Iris pigment epithelial cell (primary cell): ENCODE data around the gene TMEM151B.

ENCODE experiments used
- DNase-seq: peaks from one replicate; pipeline ENCODE4 v3.0.0-alpha.2; 2011; ENCODE audit warnings: low read depth

TMEM151B gene

DNA sequence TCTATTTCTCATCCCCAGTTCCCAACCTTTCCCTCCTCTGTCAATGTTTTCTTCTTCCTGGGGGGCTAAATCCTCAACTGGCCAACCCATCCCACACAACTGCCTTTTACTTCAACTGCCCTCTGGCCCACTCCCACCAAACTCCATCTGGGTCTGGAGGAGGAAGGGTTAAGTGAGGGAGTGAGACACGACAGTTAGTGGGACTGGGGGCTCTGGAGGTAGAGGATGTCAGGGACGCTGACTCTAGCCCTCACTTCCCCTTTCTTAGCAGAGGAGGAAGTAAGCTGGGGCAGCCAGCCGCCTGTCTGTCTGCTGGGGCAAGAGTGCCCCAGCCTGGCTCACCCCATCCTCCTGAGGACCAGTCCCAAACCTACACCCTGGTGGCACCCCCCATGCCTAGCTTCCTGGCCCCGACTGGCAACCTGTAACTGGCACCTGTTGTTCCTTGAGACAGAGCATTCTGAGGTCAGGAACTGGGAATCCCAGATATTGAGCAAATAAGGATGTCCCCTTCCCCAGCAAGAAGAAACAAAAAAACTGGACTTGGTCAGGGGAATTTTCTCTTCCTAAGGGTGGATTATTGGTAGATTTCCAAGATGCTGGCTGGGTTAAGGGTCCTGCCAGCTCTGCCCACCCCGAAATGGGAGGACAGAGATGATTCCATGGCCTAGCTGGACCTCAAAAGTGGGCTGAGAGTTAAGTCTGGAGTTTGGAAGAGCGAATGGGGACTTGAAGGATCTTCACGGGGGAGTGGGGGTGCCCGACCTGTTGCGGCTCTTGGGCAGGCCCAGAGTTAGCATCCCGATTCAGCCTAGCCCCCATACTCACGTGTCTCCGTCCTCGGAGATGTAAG, 5.9 kb upstream of the TMEM151B start:
- peak; percentile 32 for DNase-seq

DNA sequence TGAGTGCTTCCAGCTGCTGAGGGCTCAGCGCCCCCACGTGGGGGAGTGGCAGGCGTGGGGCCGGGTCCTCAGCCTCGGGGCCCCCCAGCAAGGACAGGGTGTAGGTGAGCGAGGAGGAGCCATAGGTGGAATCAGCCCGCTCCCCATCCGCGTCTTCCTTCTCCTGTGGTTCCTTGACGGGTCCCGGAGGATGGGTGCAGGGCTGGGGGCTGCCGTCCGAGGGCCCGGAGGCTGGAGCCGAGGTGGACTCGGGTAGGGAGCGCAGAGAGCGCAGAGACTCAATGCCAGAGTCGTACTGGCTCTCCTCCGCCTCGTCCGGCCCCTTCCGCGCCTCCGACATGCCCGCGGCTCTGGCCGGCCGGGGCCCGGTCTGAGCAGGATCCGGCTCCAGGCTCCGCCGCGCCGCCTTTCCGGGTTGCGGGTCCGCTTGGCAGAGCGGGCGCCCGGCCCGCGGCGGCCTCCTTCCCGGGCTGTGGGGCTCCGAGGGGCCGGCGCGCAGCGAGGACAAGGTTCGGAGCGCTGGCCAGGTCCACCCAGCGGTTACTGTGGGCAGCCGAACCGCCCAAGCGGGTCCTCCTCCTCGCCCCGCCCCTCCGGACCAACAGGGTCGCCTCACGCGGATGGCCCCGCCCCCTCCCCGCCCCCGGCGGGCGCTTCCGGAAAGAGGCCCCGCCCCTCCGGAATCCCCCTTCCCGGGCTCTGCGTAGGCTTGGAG, 5.1 kb upstream of the TMEM151B start, which contains the start of gene NFKBIE:
Gene NFKBIE, minus strand, starts transcription at position 545 of the 715 bp plus-strand sequence. Its CDS starts 205 bp downstream, at position 340.
- peak; percentile 93 for DNase-seq

DNA sequence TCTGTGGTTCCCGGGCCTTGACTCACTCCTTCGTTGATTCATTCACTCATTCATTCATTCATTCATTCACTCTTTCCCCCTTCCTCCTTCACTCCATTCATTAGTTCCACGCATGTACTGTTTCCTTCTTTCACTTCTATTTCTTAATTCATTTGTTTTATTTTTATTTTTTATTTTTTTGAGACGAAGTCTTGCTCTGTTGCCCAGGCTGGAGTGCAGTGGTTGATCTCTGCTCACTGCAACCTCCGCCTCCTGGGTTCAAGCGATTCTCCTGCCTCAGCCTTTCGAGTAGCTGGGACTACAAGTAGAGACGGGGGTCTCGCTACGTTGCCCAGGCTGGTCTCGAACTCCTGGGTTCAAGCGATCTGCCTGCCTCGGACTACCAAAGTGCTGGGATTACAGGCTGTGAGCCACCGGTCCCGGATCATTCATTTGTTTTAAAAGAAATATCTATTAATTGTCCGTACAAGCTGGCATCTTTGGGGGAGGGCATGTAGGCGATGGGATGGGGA, 4.5 kb upstream of the TMEM151B start:
- DNase-seq: no peak

DNA sequence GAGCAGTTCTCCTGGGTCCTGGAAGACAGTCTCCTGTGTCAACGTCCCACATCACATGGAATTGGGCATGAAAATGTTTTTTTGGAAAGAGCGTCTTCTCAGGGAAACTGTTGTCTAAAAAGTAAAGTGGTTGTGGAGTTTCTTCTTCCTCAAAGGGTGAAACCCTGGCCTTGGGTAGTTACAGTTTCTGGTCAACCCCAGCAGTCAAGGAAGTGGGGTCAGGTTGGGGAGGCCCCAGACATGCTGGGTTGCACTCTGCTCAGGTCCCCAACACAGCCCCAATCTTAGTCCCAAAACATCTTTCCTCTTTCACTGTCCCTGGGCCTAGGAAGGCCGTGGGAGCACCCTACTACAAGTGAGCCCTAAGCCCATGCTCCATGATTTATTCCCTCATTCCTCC, 3.9 kb upstream of the TMEM151B start:
- no peak for DNase-seq

DNA sequence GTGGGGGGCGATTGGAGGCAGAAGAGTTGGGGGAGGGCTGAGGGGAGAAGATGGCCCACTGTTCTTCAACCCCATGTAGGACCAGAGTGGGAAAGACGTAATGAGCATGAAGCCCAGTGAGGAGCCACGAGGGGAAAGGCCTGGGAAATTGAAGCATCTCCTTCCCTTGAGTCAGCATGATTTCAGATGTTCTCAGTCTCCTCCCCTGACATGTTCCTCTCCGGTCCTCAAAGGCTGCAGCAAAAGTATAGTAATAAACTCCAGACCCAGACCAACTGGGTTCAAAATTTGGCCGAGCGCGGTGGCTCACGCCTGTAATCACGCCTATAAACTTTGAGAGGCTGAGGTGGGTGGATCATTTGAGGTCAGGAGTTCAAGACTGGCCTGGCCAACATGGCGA, 3.0 kb upstream of the TMEM151B start:
- no peak for DNase-seq

DNA sequence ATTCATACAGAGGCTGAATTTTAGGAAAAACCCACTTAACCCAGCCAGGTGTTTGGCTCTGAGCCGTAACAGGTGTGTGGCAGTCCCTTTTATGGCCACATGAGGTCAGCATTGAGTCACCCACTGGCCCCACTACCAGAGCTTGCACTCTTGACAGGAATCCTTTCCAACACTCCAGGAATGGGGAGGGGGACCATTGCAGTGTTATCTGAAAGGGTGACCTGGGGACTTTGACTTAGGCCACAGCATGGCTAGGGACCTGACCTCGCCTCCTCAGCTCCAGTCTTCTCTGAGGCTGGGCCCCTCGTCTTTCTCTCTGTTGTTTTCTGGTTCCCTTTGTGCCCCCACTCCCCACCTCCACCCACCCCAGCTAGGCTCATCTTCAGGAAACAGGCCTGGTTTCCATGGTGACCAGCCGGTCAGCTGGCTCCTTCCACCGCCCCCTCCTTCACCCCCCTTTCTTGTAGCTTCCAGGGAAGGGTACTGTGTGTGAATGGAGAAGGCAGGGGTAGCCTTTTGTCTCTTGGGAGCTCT, 2.1 kb upstream of the TMEM151B start:
- DNase-seq: peak; percentile 35

DNA sequence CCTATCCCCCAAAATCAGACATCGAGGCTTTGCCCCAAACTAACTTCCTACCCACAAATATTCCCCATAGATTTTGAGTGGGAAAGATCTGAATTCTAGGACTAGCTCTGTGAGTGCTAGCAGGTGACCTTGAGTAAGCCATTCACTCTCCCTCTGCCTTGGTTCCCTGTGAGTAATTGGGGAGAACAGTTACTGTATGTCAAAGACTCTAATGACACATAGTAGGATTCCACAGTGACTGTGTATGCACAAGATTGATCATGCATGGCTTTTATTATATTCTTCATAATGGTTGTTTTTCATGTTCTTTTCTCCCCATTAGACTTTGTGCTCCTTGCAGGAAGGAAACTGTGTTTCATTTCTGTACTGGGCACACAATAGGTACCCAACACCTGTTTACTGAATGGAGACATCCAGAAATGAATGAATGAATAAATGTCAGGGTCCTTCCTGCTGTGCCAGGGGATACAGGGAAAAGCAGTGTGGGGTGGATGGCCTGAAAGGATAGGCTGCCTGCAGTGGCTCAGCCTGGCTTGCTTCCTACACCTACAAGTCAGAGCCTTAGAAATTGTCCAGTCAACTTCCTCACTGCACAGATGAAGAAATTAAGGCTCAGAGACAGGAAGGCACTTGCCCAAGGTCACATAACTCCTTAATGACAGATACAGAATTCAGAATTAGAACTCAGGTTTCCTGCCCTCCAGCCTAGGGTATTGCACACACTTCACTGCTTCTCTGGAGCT, 901 bp upstream of the TMEM151B start:
- no peak for DNase-seq

DNA sequence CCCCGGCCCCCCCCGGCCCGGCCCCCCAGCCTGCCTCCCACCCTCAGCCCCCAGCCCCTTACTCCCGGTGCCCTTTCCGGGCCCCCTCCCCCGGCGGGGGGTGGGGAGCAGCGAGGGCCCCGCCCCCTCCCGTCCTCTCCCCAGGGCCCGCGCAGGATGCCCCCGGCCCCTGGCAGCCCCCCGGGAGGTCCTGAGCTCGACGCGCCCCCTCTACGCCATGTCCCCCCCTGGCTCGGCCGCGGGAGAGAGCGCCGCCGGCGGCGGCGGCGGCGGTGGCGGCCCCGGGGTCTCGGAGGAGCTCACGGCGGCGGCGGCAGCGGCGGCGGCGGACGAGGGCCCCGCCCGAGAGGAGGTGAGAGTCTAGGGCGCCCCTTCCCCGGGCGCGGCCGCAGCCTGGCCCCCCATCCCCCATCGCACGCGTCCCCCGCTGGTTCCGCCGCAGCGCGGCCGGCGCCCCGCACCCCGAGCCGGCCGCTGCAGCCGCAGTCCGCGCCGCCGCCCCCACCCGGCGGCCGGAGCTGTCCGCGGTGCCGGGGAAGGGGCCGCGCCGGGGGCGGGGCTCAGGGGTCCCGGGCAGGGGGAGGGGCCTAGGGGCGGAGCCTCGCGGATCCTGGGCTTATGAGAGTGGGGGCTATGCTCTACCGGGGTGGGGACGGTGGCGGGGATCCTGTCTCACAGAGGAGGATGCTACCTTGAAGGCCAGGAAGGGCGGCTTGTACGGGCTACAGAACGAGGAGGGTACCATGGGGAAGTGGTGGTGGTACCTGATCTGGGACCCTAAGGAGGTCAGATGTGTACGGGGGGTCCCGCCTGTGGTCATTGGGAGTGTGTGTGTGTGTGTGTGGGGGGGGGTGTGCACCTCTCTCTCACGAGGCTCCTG, 516 bp downstream of the TMEM151B start:
- no peak for DNase-seq

DNA sequence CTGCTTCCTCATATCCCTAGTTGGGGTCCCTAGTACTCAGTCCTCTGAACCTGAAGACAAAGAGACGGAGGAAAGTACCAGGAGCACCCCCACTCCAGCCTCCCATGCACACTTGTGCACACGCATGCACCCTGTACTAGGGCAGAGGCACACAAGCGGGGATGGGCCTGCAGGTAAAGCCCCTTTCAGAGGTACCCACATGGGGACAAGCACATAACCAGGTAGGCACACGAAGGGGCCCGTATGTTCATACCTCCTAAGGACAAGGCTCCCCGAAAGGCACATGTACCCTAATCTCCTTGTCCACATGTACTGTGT, 1.1 kb downstream of the TMEM151B start:
- no peak for DNase-seq

DNA sequence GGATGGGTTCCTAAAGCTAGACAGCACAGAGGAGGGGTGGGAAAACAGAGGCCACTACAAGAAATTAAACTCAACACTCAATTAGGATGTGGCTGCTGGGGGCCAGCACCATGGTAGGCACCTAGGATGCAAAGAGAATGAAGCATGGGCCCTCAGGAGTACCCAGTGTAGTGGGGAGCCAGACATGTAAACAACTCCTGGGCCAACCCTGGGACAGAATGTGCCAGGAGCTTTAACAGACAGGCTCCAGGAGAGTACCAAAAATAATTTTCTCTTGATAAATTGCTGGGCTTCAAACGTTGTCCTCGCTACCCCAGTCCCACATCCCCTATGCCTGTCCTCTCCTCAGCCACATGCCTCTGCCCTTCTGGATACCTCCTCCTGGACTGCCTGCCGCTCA, 1.7 kb downstream of the TMEM151B start:
- DNase-seq: no peak

DNA sequence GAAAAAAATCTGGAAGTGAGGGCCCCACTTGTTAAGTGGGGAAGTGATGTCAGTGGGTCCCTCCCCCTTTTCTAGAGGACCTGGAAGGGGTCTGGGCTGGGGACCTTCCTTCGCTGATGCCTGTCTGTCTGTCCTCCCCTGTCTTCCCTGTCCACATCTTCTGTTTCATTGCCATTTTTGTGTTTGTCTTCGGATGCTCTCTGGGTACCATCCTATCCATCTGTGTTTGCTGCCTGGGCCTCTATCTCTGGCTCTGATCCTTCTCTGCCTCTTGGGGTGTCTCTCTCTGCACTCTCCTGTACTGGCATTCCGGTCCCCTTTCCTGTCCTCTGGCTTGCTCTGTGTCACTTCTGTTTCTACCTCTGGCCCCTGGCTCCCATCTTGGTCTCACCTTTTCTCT, 2.3 kb downstream of the TMEM151B start:
- no peak for DNase-seq

DNA sequence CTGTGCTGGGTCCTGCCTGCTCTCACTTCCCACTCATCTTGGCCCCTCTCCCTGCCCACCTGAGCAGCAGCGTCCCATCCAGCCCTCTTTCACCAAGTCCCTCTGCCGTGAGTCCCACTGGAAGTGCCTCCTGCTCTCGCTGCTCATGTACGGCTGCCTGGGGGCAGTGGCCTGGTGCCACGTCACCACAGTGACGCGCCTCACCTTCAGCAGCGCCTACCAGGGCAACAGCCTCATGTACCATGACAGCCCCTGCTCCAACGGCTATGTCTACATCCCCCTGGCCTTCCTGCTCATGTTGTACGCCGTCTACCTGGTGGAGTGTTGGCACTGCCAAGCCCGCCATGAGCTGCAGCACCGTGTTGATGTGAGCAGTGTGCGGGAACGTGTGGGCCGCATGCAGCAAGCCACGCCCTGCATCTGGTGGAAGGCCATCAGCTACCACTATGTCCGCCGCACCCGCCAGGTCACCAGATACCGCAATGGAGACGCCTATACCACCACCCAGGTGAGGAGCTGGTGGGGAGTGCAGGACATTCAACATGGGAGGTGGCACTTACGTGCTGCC, 2.8 kb downstream of the TMEM151B start:
- DNase-seq: no peak

DNA sequence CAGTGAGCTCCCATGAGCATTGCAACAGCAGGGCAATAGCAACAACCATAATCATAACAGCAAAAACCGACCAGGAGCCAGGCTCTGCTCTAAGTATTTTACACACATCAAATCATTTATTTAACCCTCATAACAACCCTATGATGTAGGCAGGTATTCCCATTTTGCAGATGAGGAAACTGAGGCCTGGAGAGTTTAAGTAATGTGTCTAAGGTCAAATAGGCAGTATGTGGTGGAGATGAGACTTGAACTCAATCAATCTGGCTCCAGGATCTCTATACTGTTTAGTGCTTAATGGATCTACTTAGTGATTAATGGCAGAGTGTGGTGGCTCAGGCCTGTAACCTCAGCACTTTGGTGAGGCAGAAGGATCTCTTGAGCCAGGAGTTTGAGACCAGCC, 3.4 kb downstream of the TMEM151B start:
- DNase-seq: no peak

DNA sequence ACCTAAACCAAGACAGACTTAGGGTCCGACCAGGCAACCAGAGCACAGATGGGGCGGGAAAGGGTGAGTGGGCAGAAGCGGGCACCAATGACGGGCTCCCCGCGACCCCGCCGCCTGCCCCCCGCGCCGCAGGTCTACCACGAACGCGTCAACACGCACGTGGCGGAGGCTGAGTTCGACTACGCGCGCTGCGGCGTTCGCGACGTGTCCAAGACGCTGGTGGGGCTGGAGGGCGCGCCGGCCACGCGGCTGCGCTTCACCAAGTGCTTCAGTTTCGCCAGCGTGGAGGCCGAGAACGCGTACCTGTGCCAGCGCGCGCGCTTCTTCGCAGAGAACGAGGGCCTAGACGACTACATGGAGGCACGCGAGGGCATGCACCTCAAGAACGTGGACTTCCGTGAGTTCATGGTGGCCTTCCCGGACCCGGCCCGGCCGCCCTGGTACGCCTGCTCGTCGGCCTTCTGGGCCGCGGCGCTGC, 5.1 kb downstream of the TMEM151B start:
- no peak for DNase-seq

DNA sequence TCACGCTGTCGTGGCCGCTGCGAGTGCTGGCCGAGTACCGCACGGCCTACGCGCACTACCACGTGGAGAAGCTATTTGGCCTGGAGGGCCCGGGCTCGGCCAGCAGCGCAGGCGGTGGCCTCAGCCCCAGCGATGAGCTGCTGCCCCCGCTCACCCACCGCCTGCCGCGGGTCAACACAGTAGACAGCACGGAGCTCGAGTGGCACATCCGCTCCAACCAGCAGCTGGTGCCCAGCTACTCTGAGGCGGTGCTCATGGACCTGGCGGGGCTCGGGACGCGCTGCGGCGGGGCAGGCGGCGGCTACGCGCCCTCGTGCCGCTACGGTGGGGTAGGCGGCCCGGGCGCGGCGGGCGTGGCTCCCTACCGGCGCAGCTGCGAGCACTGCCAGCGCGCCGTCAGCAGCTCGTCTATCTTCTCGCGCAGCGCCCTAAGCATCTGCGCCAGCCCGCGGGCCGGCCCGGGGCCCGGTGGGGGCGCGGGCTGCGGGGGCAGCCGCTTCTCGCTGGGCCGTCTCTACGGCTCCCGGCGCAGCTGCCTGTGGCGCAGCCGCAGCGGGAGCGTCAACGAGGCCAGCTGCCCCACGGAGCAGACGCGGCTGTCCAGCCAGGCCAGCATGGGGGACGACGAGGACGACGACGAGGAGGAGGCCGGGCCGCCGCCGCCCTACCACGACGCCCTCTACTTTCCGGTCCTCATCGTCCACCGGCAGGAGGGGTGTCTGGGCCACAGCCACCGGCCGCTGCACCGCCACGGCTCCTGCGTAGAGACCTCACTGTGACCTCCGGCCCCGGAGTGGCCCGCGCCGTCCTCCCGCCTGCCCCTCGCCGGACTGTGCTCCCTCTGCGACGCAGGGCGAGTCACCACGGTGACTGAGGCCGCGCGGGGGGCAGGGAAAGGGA, 5.7 kb downstream of the TMEM151B start:
- DNase-seq: no peak

DNA sequence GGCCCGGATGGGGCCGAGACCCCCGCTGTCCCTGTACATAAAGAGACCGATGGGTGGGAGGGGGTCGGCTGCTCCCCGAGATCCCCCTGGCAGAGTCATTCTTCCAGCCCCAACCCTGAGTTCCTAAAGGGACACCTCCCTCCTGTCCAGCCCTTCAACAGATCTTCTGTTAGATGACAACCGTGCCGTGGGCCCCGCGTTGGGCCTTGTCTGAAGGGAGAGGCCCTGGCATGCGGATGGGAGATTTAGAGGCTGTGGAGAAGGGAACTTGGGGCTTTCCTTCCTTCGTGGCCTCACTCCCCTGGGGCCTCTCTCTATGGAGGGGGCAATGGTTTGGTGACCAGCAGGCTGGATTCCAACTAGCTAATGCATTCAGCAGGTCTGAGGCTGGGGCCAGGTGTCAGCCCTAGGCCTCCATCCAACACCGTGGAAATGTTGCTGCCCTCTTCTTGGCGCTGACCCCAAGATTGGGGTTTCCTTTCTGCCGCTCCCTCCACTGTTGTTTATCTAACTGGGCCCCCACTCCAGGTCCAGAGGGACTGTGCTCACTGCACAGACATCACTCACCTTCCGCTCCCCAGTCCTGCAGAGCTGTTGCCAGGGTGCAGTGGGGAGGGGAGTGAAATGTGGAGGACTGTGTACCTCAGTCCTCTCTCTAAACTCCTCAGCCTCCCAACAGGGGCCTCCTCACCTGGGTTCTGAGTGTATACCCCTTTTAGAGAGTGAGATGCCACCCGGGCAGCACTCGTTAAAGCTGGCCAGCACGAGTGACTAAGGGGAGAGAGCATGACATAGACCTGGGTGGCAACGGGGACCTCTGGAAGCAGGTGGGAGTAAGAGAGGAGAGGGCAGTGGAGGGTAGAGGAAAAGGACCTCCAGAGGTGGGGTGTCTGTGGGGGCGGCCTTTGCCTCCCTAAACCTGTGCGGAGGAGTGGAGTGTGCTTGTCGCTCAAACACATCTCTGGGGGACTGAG, 6.7 kb downstream of the TMEM151B start:
- no peak for DNase-seq

DNA sequence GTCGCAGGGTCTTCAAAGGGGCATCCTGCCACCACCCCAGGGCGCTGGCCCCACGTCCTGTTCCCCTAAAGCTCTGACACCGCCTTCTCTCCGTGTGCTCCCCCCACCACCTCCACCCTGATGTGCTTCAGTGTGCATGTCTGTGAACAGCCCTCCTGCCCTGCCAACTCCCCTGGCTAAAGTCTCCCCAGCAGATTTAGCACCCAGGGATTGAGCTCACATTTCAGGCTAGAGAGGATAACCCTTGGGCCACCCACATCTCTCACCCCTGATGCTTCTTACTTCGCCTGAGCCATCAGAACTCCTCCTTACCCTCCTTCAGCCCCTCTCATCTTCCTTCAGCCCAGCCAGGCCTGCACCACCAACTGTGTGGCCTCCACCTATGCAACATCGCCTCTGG, 7.5 kb downstream of the TMEM151B start:
- no peak for DNase-seq

DNA sequence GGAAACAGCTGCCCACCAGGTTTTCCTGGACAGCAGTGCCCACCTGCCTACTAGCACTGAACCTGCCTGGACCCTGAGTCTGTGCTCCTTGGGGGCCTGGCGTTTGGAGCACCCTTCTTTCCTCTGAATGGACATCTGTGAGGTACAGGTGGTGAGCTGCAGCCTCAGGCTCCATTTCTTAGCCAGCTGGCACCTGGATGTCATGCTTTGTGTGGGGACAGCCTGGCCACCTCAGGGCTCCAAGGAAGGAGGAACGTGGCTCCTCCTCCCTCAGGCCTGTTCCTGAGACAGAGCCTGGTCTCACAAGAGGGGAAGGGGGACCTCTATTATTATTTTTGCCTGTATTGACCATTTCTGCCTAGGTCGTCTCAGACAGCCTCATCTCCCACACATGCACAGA, 8.1 kb downstream of the TMEM151B start:
- DNase-seq: no peak
